Transverse colon (tissue), 4 donors: ENCODE results near the gene OR10H4. TPM values are rescaled to one million over a fixed set of nuclear protein-coding genes. Genes with fewer than 3 reads are reported as not detected.
A peak's percentile ranks its signal among the peaks of the same experiment; 100 is the strongest.
"Not testable (repeated sequence)": the region's sequence is repeated elsewhere in the genome, so short reads cannot be mapped to it uniquely, and the experiment has no call there.

Experiments
- DNase-seq: peaks from one replicate; pipeline ENCODE4 v3.0.0-alpha.2; 2019
- H3K27ac ChIP-seq, 4 donors: fragments of 200-600 bp; sonication (generic); 2 replicates each; pipeline ENCODE4 v1.5.1; 2016 to 2018; ENCODE audit warnings: inconsistent platforms in 4 of 4
- H3K27me3 ChIP-seq: fragments of 200-600 bp; sonication (generic); 2 replicates; pipeline ENCODE4 v1.5.1; 2017; ENCODE audit warnings: inconsistent platforms
- H3K36me3 ChIP-seq, 4 donors: fragments of 200-600 bp; sonication (generic); 2 replicates each; pipeline ENCODE4 v1.5.1; 2017 to 2019; ENCODE audit warnings: inconsistent platforms in 4 of 4
- H3K4me1 ChIP-seq, 4 donors: fragments of 200-600 bp; sonication (generic); 2 replicates each; pipeline ENCODE4 v1.5.1; 2017 to 2020; ENCODE audit warnings: inconsistent platforms in 4 of 4
- H3K4me3 ChIP-seq, 4 donors: fragments of 200-600 bp; sonication (generic); 1 replicate in 1 of 4; 2 replicates in 3 of 4; pipeline versions ENCODE4 v1.5.1 to v1.6.1; 2017 to 2019; ENCODE audit warnings: inconsistent platforms in 4 of 4
- H3K9me3 ChIP-seq, 2 donors: fragments of 200-600 bp; sonication (generic); 2 replicates each; pipeline ENCODE4 v1.5.1; 2017 to 2019; ENCODE audit warnings: inconsistent platforms in 2 of 2
- CTCF ChIP-seq, 5 experiments: fragments of 200-600 bp in 3 of 5; fragments of 450-650 bp in 2 of 5; sonication (generic) in 3 of 5; IDR thresholded peaks; 1 replicate in 2 of 5; 2 replicates in 3 of 5; pipeline ENCODE4 v1.5.1; 2016 to 2017; ENCODE audit warnings: antibody characterized with exemption in 5 of 5, inconsistent platforms in 3 of 5, mild to moderate bottlenecking in 2 of 5, moderate library complexity in 1 of 5
- EP300 ChIP-seq: sonication (generic); formaldehyde crosslinking; IDR thresholded peaks from one replicate; pipeline ENCODE4 v1.6.1; 2017; ENCODE audit warnings: antibody characterized with exemption, low read depth
- POLR2A ChIP-seq: fragments of 450-650 bp; IDR thresholded peaks from one replicate; pipeline ENCODE4 v1.6.1; 2016; ENCODE audit warnings: antibody characterized with exemption, mild to moderate bottlenecking, moderate library complexity
- POLR2AphosphoS5 ChIP-seq, 3 donors: sonication (generic); formaldehyde crosslinking; IDR thresholded peaks; one replicate each; pipeline ENCODE4 v1.6.1; 2016; ENCODE audit warnings: antibody characterized with exemption in 3 of 3
- WGBS, 2 donors: methylation state at CpG; one replicate each; pipeline ENCODE4 v1.1.5; 2018; ENCODE audit warnings: low coverage in 1 of 2; 5-methylcytosine and 5-hydroxymethylcytosine counted together
- in situ Hi-C, 4 donors: fragments of 200-750 bp; cut with MboI; loops; one replicate each; pipeline versions ENCODE4 v1.15.0 to v1.15.1; 2017; ENCODE audit warnings: low sequenced_read_pairs in 3 of 4, low pct_ligation_motif_present in 1 of 4, low pct_unique_long_range_greater_than_20kb in 1 of 4
- intact Hi-C: fragments of 100-400 bp; cut with DNase I; formaldehyde crosslinking; loops from one replicate; pipeline ENCODE4 v1.15.1; 2023; ENCODE audit warnings: low total_unique reads
- total RNA-seq, 4 donors: library from RNA; depleted of rRNA; stranded (reverse); fragments of >200 nt; gene quantifications; one replicate each; pipeline ENCODE4 v1.1.0, GENCODE V29; 2016

OR10H4 gene
- total RNA-seq, 4 donors from 2014 or later, result not detected

- Histone ChIP-seq H3K27me3 (no peaks in the 10 kb centered on the region), H3K9me3 (no peaks in the 10 kb centered on the region), H3K27ac (no peak overlapping the region), H3K4me1 (peaks cover 0 to 28% (median 0%) of the 10 kb centered on the region in 4 donors), H3K4me3 (no peak overlapping the region), H3K36me3 (no peaks in the 10 kb centered on the region)
- intact Hi-C loops, result no loop called here
- TF ChIP-seq POLR2A (no peak), CTCF (IDR thresholded peaks at IDR 0.05) (no peak), POLR2AphosphoS5 (IDR thresholded peaks at IDR 0.05) (no peak), EP300 (no peak)
- DNase-seq, result no peak
- in situ Hi-C loops, result no loop called here
- 0% methylated on average over 1 of the region's 1 CpG; no CpG with 5 or more reads in 1 of the 2 donors for WGBS, 2 donors
Measured at GRCh38 chr19:15926484-15926883, 22.3 kb upstream of the OR10H4 start.

- Histone ChIP-seq H3K9me3 (no peaks in the 10 kb centered on the region), H3K4me3 (no peak overlapping the region), H3K36me3 (no peaks in the 10 kb centered on the region), H3K27ac (no peak overlapping the region), H3K4me1 (peaks cover 0 to 19% (median 0%) of the 10 kb centered on the region in 4 donors), H3K27me3 (no peaks in the 10 kb centered on the region)
- TF ChIP-seq POLR2A, result no peak
- TF ChIP-seq CTCF (IDR thresholded peaks at IDR 0.05), result no peak
- no peak for TF ChIP-seq POLR2AphosphoS5 (IDR thresholded peaks at IDR 0.05)
- TF ChIP-seq EP300, result no peak
- WGBS, 2 donors, result 81 to 84% methylated on average over 2 to 3 of the region's 3 CpGs
- intact Hi-C loops, result no loop called here
- in situ Hi-C loops, result no loop called here
- no peak for DNase-seq
Measured at GRCh38 chr19:15928321-15928720, 20.5 kb upstream of the OR10H4 start.

- H3K27ac ChIP-seq, result peak overlapping the region in 2 of 4 donors; percentile 59 to 88
- H3K9me3 ChIP-seq, DNase-seq, in situ Hi-C loops, H3K27me3 ChIP-seq, intact Hi-C loops, H3K36me3 ChIP-seq: not testable (repeated sequence)
- peak overlapping the region in 1 of 4 donors; percentile 31 for H3K4me3 ChIP-seq
- 41 to 71% methylated on average over 9 to 12 of the region's 12 CpGs for WGBS, 2 donors
- peaks cover 0 to 16% (median 2%) of the 10 kb centered on the region in 4 donors for H3K4me1 ChIP-seq
Measured at GRCh38 chr19:15933761-15934331, 15.0 kb upstream of the OR10H4 start.

- peaks cover 0 to 16% (median 2%) of the 10 kb centered on the region in 4 donors for H3K4me1 ChIP-seq
- no peaks in the 10 kb centered on the region for H3K36me3 ChIP-seq
- no peaks in the 10 kb centered on the region for H3K9me3 ChIP-seq
- peak within 1 kb of the TSS in 3 of 4 donors; percentile 59 to 88 (median 69) for H3K27ac ChIP-seq
- H3K4me3 ChIP-seq, result peak within 1 kb of the TSS in 1 of 4 donors; percentile 31
- in situ Hi-C loops, result no loop called here
- DNase-seq, result peak; percentile 95
- intact Hi-C loops, result no loop called here
- no peaks in the 10 kb centered on the region for H3K27me3 ChIP-seq
- TF ChIP-seq POLR2AphosphoS5 (IDR thresholded peaks at IDR 0.05), result peak in 1 of 3 donors; percentile 56
- peak; percentile 25 for TF ChIP-seq POLR2A
- TF ChIP-seq CTCF (IDR thresholded peaks at IDR 0.05), result no peak
- 0 to 46% methylated on average over 1 to 9 of the region's 10 CpGs for WGBS, 2 donors
Measured at GRCh38 chr19:15934332-15935078, 14.3 kb upstream of the OR10H4 start, which contains the start of gene CYP4F11. CYP4F11 (minus strand) TSS chr19:15934529; CDS start chr19:15934408, 121 bp downstream.
